ENCODE results near the gene C1RL. TPM values are rescaled to one million over a fixed set of nuclear protein-coding genes. Genes with fewer than 3 reads are reported as not detected.

Gene C1RL
- total RNA-seq, 2 experiments from 2014 or later: 3.0 to 10.4 TPM

GRCh38 chr12:7120166-7120565, 11.2 kb upstream of the C1RL start:
- CTCF ChIA-PET (ENCODE audit: unreplicated experiment): interaction anchor here (0.5 kb wide), 1 partner anchor 10 kb away, joined by 4 read pairs; no protein-coding TSS in a partner anchor

GRCh38 chr12:7118881-7119280, 9.9 kb upstream of the C1RL start:
- no TSS peak for BruUV-seq (replicated peaks)
- H3K4me1 ChIP-seq (ENCODE audit: insufficient read depth, low read length, poor library complexity, severe bottlenecking): no peaks in the 10 kb centered on the region
- POLR2A ChIA-PET: interaction anchor here (0.6 kb wide), 1 partner anchor 1484 kb away, joined by 5 read pairs; no protein-coding TSS in a partner anchor
- no peak overlapping the region for H3K4me2 ChIP-seq (ENCODE audit: low read length)
- DNase-seq (ENCODE audit: low spot score): no peak
- no peaks in the 10 kb centered on the region for H4K20me1 ChIP-seq (ENCODE audit: insufficient read depth, low read length)
- H3K36me3 ChIP-seq (ENCODE audit: insufficient read depth, low read length): no peaks in the 10 kb centered on the region
- no peaks in the 10 kb centered on the region for H3K79me2 ChIP-seq (ENCODE audit: insufficient read depth, low read depth, low read length)
- H2AFZ ChIP-seq (ENCODE audit: low read length): no peak overlapping the region
- H3K9me3 ChIP-seq (ENCODE audit: low read length): no peaks in the 10 kb centered on the region
- TF ChIP-seq, protein P1, sequence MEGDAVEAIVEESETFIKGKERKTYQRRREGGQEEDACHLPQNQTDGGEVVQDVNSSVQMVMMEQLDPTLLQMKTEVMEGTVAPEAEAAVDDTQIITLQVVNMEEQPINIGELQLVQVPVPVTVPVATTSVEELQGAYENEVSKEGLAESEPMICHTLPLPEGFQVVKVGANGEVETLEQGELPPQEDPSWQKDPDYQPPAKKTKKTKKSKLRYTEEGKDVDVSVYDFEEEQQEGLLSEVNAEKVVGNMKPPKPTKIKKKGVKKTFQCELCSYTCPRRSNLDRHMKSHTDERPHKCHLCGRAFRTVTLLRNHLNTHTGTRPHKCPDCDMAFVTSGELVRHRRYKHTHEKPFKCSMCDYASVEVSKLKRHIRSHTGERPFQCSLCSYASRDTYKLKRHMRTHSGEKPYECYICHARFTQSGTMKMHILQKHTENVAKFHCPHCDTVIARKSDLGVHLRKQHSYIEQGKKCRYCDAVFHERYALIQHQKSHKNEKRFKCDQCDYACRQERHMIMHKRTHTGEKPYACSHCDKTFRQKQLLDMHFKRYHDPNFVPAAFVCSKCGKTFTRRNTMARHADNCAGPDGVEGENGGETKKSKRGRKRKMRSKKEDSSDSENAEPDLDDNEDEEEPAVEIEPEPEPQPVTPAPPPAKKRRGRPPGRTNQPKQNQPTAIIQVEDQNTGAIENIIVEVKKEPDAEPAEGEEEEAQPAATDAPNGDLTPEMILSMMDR (conservative IDR thresholded peaks at IDR 0.05; ENCODE audit: low read length): no peak
- no peak for TF ChIP-seq EZH2phosphoT487 (IDR thresholded peaks at IDR 0.05; ENCODE audit: borderline replicate concordance, low read depth, low read length)
- no peaks in the 10 kb centered on the region for H3K9me2 ChIP-seq (ENCODE audit: insufficient read depth, low read length)
- CTCF ChIA-PET (ENCODE audit: unreplicated experiment): no interaction called here
- H3K27ac ChIP-seq (ENCODE audit: low read depth, low read length, poor library complexity, severe bottlenecking): no peak overlapping the region
- H3K4me3 ChIP-seq (ENCODE audit: low read depth, low read length, poor library complexity, severe bottlenecking): no peak overlapping the region
- intact Hi-C loops (cut with micrococcal nuclease; ENCODE audit: unreplicated experiment): loop anchor here (10.0 kb wide), 1 partner anchor 1674 kb away; no protein-coding TSS in a partner anchor

More at GRCh38 chr12:7120166-7120565, 11.2 kb upstream of the C1RL start:
- H3K27ac ChIP-seq (ENCODE audit: low read depth, low read length, poor library complexity, severe bottlenecking): no peak overlapping the region
- intact Hi-C loops (cut with micrococcal nuclease; ENCODE audit: unreplicated experiment): no loop called here
- no peaks in the 10 kb centered on the region for H3K36me3 ChIP-seq (ENCODE audit: insufficient read depth, low read length)
- no peak overlapping the region for H3K4me3 ChIP-seq (ENCODE audit: low read depth, low read length, poor library complexity, severe bottlenecking)
- no peaks in the 10 kb centered on the region for H3K4me1 ChIP-seq (ENCODE audit: insufficient read depth, low read length, poor library complexity, severe bottlenecking)
- H3K9me2 ChIP-seq (ENCODE audit: insufficient read depth, low read length): no peaks in the 10 kb centered on the region
- H3K79me2 ChIP-seq (ENCODE audit: insufficient read depth, low read depth, low read length): no peaks in the 10 kb centered on the region
- no peak overlapping the region for H3K4me2 ChIP-seq (ENCODE audit: low read length)
- no peak for DNase-seq (ENCODE audit: low spot score)
- no peaks in the 10 kb centered on the region for H3K9me3 ChIP-seq (ENCODE audit: low read length)
- H2AFZ ChIP-seq (ENCODE audit: low read length): no peak overlapping the region
- no peaks in the 10 kb centered on the region for H4K20me1 ChIP-seq (ENCODE audit: insufficient read depth, low read length)
- no TSS peak for BruUV-seq (replicated peaks)
- no peak for TF ChIP-seq EZH2phosphoT487 (IDR thresholded peaks at IDR 0.05; ENCODE audit: borderline replicate concordance, low read depth, low read length)
- TF ChIP-seq, protein P1 (conservative IDR thresholded peaks at IDR 0.05; ENCODE audit: low read length): no peak
- POLR2A ChIA-PET: no interaction called here

DNA sequence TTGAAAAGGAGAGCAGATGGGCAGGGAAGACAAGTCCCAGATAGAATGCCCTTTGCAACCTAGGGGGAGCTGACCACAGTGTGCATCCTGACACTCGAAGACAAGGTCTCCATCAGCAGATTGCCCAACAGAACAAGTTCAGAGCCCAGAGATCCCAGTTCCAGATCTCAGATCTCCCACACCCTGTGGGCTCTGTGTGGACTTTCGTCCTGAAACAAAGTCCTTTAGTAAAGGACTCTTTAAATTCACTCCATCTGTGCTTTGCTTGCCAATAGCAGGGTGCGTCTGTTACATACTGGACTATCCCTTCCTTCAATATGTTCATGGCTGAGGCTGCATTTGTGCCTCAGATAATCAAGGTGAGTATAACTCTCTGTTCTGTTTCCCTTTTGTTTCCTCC, 8.7 kb upstream of the C1RL start:
- Histone ChIP-seq H3K9me3 (ENCODE audit: low read length) (no peaks in the 10 kb centered on the region), H3K4me2 (ENCODE audit: low read length) (no peak overlapping the region), H2AFZ (ENCODE audit: low read length) (no peak overlapping the region), H3K27ac (ENCODE audit: low read depth, low read length, poor library complexity, severe bottlenecking) (no peak overlapping the region), H3K4me1 (ENCODE audit: insufficient read depth, low read length, poor library complexity, severe bottlenecking) (no peaks in the 10 kb centered on the region), H4K20me1 (ENCODE audit: insufficient read depth, low read length) (no peaks in the 10 kb centered on the region), H3K79me2 (ENCODE audit: insufficient read depth, low read depth, low read length) (no peaks in the 10 kb centered on the region), H3K36me3 (ENCODE audit: insufficient read depth, low read length) (no peaks in the 10 kb centered on the region), H3K9me2 (ENCODE audit: insufficient read depth, low read length) (no peaks in the 10 kb centered on the region), H3K4me3 (ENCODE audit: low read depth, low read length, poor library complexity, severe bottlenecking) (no peak overlapping the region)
- DNase-seq (ENCODE audit: low spot score): no peak
- POLR2A ChIA-PET: no interaction called here
- TF ChIP-seq EZH2phosphoT487 (IDR thresholded peaks at IDR 0.05; ENCODE audit: borderline replicate concordance, low read depth, low read length): no peak
- TF ChIP-seq, protein P1 (conservative IDR thresholded peaks at IDR 0.05; ENCODE audit: low read length): no peak
- intact Hi-C loops (cut with micrococcal nuclease; ENCODE audit: unreplicated experiment): loop anchor here (10.0 kb wide), 1 partner anchor 1673 kb away; no protein-coding TSS in a partner anchor
- BruUV-seq (replicated peaks): no TSS peak
- CTCF ChIA-PET (ENCODE audit: unreplicated experiment): no interaction called here
